ENCODE results near the gene ASPN.
A peak's percentile ranks its signal among the peaks of the same experiment; 100 is the strongest.

ASPN gene

DNA sequence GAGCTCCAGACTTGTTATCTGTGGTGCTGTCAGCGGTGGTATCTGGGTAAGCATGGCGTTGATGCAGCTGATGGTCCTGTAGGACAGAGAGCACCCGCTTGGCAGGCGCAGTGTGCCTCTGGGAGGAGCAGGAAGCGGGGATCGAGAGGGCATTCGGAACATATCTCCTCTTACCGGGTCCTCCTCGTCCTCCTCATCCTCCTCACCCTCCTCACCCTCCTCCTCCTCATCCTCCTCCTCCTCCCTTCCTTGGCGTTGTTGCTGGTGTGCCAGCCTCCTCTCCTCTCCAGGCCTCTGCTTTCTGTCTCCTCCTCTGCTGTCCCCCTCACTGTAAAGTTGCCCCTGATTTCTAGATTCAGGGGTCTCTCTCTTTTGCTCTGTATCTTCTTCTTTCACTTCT lies 32.3 kb upstream of the ASPN start:
- H3K4me1 Mint-ChIP-seq = no peaks in the 10 kb centered on the region
- no peaks in the 10 kb centered on the region for H3K9me3 Mint-ChIP-seq
- no peak for DNase-seq (ENCODE audit: low spot score in 2 of 2)
- no peak overlapping the region for H3K27ac Mint-ChIP-seq (ENCODE audit: low read depth)
- no peak for ATAC-seq (replicated peaks; ENCODE audit: extremely low read depth, poor library complexity, severe bottlenecking)
- H3K36me3 Mint-ChIP-seq (ENCODE audit: insufficient read depth) = no peaks in the 10 kb centered on the region
- no peak overlapping the region for H3K4me3 Mint-ChIP-seq
- H3K27me3 Mint-ChIP-seq = no peaks in the 10 kb centered on the region

DNA sequence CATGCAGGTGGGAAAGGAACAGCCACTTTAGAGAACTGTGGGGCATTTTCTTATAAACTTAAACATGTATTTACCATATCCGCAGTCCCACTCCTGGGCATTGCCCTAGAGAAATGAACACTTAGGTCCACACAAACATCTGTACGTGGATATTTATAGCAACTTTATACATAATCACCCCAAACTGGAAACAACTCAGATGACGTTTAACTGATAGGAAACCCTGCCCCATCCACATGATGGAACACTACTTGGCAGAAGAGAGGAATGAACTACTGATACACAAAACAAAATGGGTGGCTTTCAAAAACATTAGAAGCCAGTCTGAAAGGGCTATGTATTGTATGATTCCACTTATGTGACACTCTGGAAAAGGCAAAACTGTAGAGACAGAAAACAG lies 31.0 kb upstream of the ASPN start:
- Mint-ChIP-seq H3K36me3 (ENCODE audit: insufficient read depth) (no peaks in the 10 kb centered on the region), H3K27ac (ENCODE audit: low read depth) (no peak overlapping the region), H3K4me3 (no peak overlapping the region), H3K9me3 (no peaks in the 10 kb centered on the region), H3K27me3 (no peaks in the 10 kb centered on the region), H3K4me1 (no peaks in the 10 kb centered on the region)
- no peak for ATAC-seq (replicated peaks; ENCODE audit: extremely low read depth, poor library complexity, severe bottlenecking)
- no peak for DNase-seq (ENCODE audit: low spot score in 2 of 2)

DNA sequence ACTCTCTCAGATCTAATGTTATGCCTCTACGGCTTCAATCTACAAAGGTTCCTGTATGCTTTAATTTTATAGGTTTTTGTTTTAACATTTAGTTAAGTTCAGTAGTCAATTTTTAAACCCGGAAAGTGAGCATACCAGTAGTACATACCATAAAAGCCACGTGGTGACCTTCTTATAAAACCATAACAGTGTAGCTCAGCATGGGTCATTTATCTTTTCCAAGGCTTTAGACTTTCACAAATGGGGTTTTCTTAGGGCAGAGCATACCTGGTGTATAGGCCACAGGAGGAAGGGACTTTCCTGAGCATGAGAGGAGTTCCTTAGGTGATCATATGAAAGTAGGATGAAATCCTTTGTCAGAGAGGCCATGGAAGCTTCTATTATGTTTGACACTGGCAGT lies 30.3 kb upstream of the ASPN start:
- no peaks in the 10 kb centered on the region for H3K4me1 Mint-ChIP-seq
- H3K9me3 Mint-ChIP-seq = no peaks in the 10 kb centered on the region
- H3K4me3 Mint-ChIP-seq = no peak overlapping the region
- no peak for DNase-seq (ENCODE audit: low spot score in 2 of 2)
- no peaks in the 10 kb centered on the region for H3K27me3 Mint-ChIP-seq
- no peak for ATAC-seq (replicated peaks; ENCODE audit: extremely low read depth, poor library complexity, severe bottlenecking)
- H3K36me3 Mint-ChIP-seq (ENCODE audit: insufficient read depth) = no peaks in the 10 kb centered on the region
- peak overlapping the region; percentile 44 for H3K27ac Mint-ChIP-seq (ENCODE audit: low read depth)

DNA sequence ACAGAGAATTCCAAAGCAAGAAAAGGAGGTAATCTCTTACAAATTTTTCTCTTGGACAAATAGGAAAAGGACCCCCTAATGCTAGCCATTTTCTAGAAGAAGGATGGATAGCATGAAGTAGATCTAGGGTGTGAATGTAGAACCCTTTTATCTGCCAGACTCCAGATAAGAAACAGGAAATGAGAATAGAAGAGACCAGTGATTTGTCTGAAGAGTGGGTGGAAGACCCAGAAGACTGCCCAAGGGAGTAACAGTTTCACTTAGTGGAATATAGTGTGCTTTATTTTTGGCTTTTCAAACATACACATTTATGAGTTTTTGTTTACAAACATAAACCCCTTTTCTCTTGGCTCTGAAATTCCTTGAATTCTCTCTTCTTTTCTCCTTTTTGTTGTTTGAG lies 28.4 kb upstream of the ASPN start:
- peaks cover 7% of the 10 kb centered on the region for H3K4me1 Mint-ChIP-seq
- no peaks in the 10 kb centered on the region for H3K36me3 Mint-ChIP-seq (ENCODE audit: insufficient read depth)
- no peaks in the 10 kb centered on the region for H3K27me3 Mint-ChIP-seq
- no peak overlapping the region for H3K27ac Mint-ChIP-seq (ENCODE audit: low read depth)
- H3K4me3 Mint-ChIP-seq = no peak overlapping the region
- no peaks in the 10 kb centered on the region for H3K9me3 Mint-ChIP-seq
- DNase-seq (ENCODE audit: low spot score in 2 of 2) (no peak), ATAC-seq (replicated peaks; ENCODE audit: extremely low read depth, poor library complexity, severe bottlenecking) (no peak)

DNA sequence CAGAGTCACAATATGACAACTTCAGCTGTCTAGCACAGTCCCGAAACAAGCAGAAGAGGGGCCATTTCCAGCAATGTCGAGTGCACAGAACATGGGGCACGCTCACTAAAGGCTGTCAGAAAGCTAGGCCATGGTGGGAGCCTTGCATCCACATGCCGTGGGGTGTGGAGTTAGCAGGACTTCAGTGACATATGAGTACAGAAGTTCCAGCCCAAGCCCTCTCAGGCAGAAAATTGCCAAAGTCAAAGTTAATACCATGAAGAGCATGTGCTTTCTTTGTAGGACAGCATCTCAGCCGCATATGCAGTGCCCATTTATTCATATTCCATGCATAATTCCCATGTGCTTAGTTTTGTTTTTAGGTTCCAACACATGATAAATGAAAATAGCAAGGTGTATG lies 26.7 kb upstream of the ASPN start:
- no peaks in the 10 kb centered on the region for H3K9me3 Mint-ChIP-seq
- H3K36me3 Mint-ChIP-seq (ENCODE audit: insufficient read depth) = no peaks in the 10 kb centered on the region
- no peak for DNase-seq (ENCODE audit: low spot score in 2 of 2)
- ATAC-seq (replicated peaks; ENCODE audit: extremely low read depth, poor library complexity, severe bottlenecking) = no peak
- no peak overlapping the region for H3K4me3 Mint-ChIP-seq
- H3K4me1 Mint-ChIP-seq = peaks cover 7% of the 10 kb centered on the region
- no peaks in the 10 kb centered on the region for H3K27me3 Mint-ChIP-seq
- no peak overlapping the region for H3K27ac Mint-ChIP-seq (ENCODE audit: low read depth)

DNA sequence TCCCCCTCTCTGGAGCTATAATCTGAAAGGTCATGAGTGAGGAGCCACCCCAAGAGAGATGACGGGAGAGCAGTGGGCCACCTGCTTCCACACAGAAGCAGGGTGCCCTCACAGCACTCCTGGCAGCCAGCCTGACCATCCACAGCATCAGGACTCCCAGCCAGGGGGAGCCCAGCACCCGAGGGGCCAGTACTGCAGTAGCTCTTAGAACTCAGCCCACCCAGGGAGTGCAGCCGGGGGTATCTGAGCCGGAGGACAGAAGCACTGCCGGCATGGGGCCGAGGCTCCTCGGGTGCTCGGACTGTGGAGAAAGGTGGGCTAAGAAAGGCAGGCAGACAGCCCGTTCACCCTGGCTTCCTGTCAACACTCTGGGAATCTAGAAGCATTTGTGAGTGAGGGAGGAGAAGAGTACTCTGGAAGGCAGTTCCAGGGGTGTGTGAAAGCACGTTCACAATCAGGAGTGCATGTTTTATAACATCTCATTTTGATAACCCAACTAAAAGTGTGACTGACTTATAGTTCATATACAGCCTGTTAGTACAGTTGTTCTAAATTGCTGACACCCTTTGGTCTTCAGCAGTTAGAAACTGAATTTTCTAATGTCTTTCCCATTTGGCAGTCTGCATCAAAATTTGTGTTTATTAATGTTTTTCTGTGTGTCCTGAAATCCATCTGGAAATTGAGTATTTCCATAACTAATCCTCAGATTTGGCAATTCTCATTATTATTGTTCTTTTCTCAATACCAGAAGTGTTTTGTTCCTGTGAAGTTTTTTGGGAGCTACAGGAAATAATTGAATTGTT lies 25.9 kb upstream of the ASPN start:
- H3K9me3 Mint-ChIP-seq = no peaks in the 10 kb centered on the region
- ATAC-seq (replicated peaks; ENCODE audit: extremely low read depth, poor library complexity, severe bottlenecking) = no peak
- no peaks in the 10 kb centered on the region for H3K27me3 Mint-ChIP-seq
- H3K36me3 Mint-ChIP-seq (ENCODE audit: insufficient read depth) = no peaks in the 10 kb centered on the region
- peaks cover 7% of the 10 kb centered on the region for H3K4me1 Mint-ChIP-seq
- DNase-seq (ENCODE audit: low spot score in 2 of 2) = no peak
- no peak overlapping the region for H3K4me3 Mint-ChIP-seq
- no peak overlapping the region for H3K27ac Mint-ChIP-seq (ENCODE audit: low read depth)

DNA sequence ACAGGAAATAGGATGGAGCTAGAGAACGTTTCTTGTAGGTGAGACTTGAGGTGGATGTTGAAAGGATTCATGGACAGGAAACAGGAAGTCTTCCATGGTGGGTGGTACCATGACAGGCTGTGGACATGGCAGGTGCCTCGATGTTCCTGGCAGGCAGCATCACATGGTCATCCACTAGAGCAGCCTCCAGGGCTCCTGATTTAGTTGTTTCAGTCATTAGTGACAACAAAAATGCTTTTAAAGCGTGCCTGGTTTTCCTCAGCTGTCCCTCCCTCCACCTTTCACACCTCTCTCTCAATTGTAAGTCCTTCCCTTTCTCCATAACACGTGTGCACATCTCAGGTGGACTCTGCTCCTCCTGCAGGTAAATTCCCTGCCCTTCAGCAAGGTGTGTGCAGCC lies 25.2 kb upstream of the ASPN start:
- H3K9me3 Mint-ChIP-seq = no peaks in the 10 kb centered on the region
- no peaks in the 10 kb centered on the region for H3K36me3 Mint-ChIP-seq (ENCODE audit: insufficient read depth)
- peaks cover 7% of the 10 kb centered on the region for H3K4me1 Mint-ChIP-seq
- H3K4me3 Mint-ChIP-seq = no peak overlapping the region
- ATAC-seq (replicated peaks; ENCODE audit: extremely low read depth, poor library complexity, severe bottlenecking) (no peak), DNase-seq (ENCODE audit: low spot score in 2 of 2) (no peak)
- no peaks in the 10 kb centered on the region for H3K27me3 Mint-ChIP-seq
- no peak overlapping the region for H3K27ac Mint-ChIP-seq (ENCODE audit: low read depth)

DNA sequence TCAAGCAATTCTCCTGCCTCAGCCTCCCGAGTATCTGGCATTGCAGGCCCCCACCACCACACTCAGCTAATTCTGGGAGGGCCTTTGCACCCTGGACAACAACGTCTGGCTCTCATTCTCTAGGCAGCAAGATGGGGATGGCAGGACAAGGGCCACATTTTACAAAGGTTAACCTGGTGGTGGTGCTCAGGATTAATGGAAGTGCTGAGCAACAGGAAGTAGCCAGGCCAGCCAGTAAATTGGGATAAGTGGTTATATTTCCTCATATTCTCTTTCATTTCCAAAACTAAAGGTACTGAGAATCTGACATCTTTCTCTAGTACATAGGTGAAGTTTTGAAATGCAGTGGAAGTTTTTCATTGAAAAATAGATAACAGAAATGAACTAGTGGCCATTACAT lies 24.7 kb upstream of the ASPN start:
- no peak for ATAC-seq (replicated peaks; ENCODE audit: extremely low read depth, poor library complexity, severe bottlenecking)
- no peaks in the 10 kb centered on the region for H3K36me3 Mint-ChIP-seq (ENCODE audit: insufficient read depth)
- peaks cover 7% of the 10 kb centered on the region for H3K4me1 Mint-ChIP-seq

DNA sequence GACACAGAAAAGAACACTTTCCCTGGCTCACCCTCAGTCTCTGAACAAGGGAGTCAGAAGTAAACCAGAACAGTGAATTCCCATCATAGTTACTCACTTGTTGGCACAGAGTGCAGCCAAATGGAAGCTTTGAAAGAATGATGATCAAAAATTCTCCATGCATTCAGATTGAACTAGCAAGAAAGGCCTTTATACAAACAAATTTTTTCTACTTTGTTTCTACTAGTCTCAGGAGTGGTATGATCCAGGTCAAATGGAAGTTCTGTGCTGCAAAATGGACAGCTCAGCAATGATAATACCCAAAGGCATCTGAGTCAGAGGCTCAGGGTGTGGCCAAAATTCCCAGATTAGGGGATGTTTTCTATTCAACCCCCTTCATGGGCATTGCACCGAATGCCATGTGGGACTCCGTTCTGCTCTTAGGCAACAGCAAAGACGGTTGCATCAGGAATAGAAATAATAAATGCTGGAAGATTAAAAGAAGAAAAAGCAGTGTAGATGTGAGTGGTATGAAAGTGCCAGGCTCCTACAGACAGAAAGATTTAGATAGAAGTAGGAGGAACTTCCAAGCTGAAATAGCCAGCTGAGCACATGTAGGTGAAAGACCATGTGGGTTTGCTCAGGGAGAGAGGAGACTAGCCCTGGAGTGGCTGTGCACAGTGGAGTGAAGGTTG lies 24.0 kb upstream of the ASPN start:
- Mint-ChIP-seq H3K27me3 (no peaks in the 10 kb centered on the region), H3K4me1 (peaks cover 7% of the 10 kb centered on the region)

More for the DNA sequence above, 24.7 kb upstream of the ASPN start:
- H3K27ac Mint-ChIP-seq (ENCODE audit: low read depth) = no peak overlapping the region
- H3K4me3 Mint-ChIP-seq = no peak overlapping the region
- H3K27me3 Mint-ChIP-seq = no peaks in the 10 kb centered on the region
- no peaks in the 10 kb centered on the region for H3K9me3 Mint-ChIP-seq
- no peak for DNase-seq (ENCODE audit: low spot score in 2 of 2)

DNA sequence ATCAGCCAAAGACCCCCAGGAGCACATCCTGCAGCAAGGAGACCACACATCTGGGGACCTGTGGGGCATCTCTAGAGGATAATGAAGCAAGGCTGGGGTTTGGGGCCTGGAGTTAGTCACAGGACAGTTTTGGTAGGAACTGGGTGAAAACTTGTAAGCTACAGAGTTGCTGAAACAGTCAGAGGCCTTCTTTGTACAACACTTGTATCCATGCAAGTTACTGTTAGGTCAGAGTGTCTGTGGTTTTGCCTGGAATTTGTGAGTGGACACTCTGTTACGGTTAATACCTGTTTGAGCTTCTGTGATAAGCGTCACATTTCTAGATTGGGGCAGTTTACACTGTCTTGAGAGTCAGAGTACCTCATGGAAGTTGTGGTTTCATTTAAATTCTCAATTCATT lies 22.6 kb upstream of the ASPN start:
- Mint-ChIP-seq H3K4me1 (peaks cover 7% of the 10 kb centered on the region), H3K36me3 (ENCODE audit: insufficient read depth) (no peaks in the 10 kb centered on the region), H3K27me3 (no peaks in the 10 kb centered on the region), H3K27ac (ENCODE audit: low read depth) (no peak overlapping the region), H3K4me3 (no peak overlapping the region), H3K9me3 (no peaks in the 10 kb centered on the region)
- ATAC-seq (replicated peaks; ENCODE audit: extremely low read depth, poor library complexity, severe bottlenecking) (no peak), DNase-seq (ENCODE audit: low spot score in 2 of 2) (no peak)

More for the DNA sequence above, 24.0 kb upstream of the ASPN start:
- no peaks in the 10 kb centered on the region for H3K9me3 Mint-ChIP-seq
- H3K36me3 Mint-ChIP-seq (ENCODE audit: insufficient read depth) = no peaks in the 10 kb centered on the region
- no peak overlapping the region for H3K4me3 Mint-ChIP-seq
- no peak for ATAC-seq (replicated peaks; ENCODE audit: extremely low read depth, poor library complexity, severe bottlenecking)
- no peak overlapping the region for H3K27ac Mint-ChIP-seq (ENCODE audit: low read depth)
- DNase-seq (ENCODE audit: low spot score in 2 of 2) = no peak

DNA sequence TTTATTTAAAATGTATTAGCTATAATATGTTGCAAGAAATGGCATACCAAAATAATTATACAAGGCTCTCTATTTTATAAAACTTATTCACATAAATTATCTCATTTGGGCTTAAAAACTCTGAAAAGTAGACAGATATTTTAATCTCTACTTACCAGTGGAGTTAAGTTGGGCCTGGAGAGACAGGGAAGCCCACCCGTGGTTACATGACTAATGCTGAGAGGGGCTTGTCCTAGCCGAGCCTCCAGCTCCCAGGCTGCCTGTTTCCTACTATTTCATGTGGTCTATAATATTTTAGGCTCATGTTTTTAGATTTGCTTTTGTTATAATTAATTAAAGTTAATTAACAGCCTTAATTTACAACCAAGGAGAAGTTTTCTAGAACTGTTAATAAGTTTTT lies 20.9 kb upstream of the ASPN start:
- H3K4me3 Mint-ChIP-seq = no peak overlapping the region
- H3K4me1 Mint-ChIP-seq = peaks cover 7% of the 10 kb centered on the region
- no peak overlapping the region for H3K27ac Mint-ChIP-seq (ENCODE audit: low read depth)
- no peaks in the 10 kb centered on the region for H3K9me3 Mint-ChIP-seq
- no peaks in the 10 kb centered on the region for H3K27me3 Mint-ChIP-seq
- no peaks in the 10 kb centered on the region for H3K36me3 Mint-ChIP-seq (ENCODE audit: insufficient read depth)
- no peak for DNase-seq (ENCODE audit: low spot score in 2 of 2)
- ATAC-seq (replicated peaks; ENCODE audit: extremely low read depth, poor library complexity, severe bottlenecking) = no peak

DNA sequence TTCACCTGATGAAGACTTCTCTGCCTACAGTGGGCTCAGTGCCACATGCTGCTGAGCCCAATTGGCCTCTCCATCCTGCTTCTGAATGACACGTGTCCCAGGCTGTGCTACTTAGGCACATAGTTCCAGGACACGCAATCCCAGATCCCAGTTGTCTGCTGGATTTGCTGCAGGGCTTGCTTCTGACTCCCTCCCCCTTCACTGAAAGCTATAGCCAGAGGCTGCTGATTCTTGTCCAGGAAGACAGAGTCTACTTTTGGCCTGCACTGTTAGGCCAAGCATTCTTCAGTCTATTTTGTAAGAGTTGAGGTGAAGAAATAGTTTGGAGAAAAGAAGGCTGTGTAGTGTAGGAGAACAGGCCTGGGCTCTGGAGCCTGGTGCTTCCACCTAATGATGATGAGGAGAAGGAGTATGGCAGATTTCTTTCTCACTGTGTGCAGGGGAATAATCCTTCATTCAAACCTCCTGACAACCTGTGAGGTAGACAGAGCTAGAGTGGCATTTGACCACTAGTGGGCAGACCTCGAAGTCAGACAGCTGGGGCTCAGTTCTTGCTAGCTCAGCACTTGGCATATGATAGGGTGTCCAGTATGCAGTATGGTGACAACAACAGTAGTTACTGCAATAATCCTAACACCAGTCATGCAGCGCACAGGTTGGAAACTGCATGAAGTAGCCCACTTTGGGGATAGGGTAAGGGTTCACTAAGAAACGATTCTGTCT lies 19.5 kb upstream of the ASPN start:
- no peaks in the 10 kb centered on the region for H3K27me3 Mint-ChIP-seq
- no peak overlapping the region for H3K27ac Mint-ChIP-seq (ENCODE audit: low read depth)
- no peaks in the 10 kb centered on the region for H3K9me3 Mint-ChIP-seq
- no peaks in the 10 kb centered on the region for H3K36me3 Mint-ChIP-seq (ENCODE audit: insufficient read depth)
- ATAC-seq (replicated peaks; ENCODE audit: extremely low read depth, poor library complexity, severe bottlenecking) = no peak
- DNase-seq (ENCODE audit: low spot score in 2 of 2) = no peak
- H3K4me1 Mint-ChIP-seq = no peaks in the 10 kb centered on the region
- H3K4me3 Mint-ChIP-seq = no peak overlapping the region

DNA sequence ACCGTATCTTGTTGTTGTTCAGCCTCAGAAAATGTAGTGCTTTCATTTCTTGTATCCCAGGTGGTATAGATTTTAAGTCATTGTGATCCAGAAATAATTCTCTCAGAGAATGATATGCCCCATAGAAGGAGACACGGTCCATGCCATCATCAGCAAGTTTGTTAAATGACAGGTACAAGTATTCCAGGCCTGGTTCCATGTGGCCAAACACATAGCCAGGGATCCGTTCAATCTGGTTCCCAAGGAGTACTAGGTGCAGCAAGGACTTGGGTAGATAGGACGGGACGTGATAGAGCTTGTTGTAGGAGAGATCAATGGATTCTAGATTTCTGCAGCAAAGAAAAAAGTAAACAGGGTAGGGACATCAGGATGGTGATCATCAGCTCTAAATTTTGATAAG lies 18.4 kb upstream of the ASPN start:
- no peaks in the 10 kb centered on the region for H3K36me3 Mint-ChIP-seq (ENCODE audit: insufficient read depth)
- H3K4me1 Mint-ChIP-seq = no peaks in the 10 kb centered on the region
- no peak for DNase-seq (ENCODE audit: low spot score in 2 of 2)
- no peaks in the 10 kb centered on the region for H3K9me3 Mint-ChIP-seq
- no peak overlapping the region for H3K4me3 Mint-ChIP-seq
- no peaks in the 10 kb centered on the region for H3K27me3 Mint-ChIP-seq
- no peak overlapping the region for H3K27ac Mint-ChIP-seq (ENCODE audit: low read depth)
- ATAC-seq (replicated peaks; ENCODE audit: extremely low read depth, poor library complexity, severe bottlenecking) = no peak

All from central memory CD8-positive, alpha-beta T cell (primary cell).